GM06990 (cell line): ENCODE results near the gene PTPN6.
A peak's percentile ranks its signal among the peaks of the same experiment; 100 is the strongest.

Source experiments
- DNase-seq: peaks from one replicate; pipeline ENCODE4 v3.0.0-alpha.2; 2011; ENCODE audit not compliant: insufficient read length; ENCODE audit errors: extremely low read depth
- H3K27me3 ChIP-seq: replicated peaks from 2 replicates; pipeline ENCODE4 v1.6.0; 2011; ENCODE audit warnings: low read length; ENCODE audit not compliant: control insufficient read depth, insufficient read depth
- H3K36me3 ChIP-seq: 2 replicates; pipeline ENCODE4 v1.5.1; 2011; ENCODE audit warnings: low read length; ENCODE audit not compliant: control insufficient read depth, insufficient read depth
- H3K4me3 ChIP-seq: replicated peaks from 2 replicates; pipeline ENCODE4 v1.5.1; 2011; ENCODE audit warnings: low read depth, mild to moderate bottlenecking, control low read depth, low read length
- TF ChIP-seq, protein P1 (sequence below): IDR thresholded peaks from 2 replicates; pipeline ENCODE4 v1.5.1; 2011; ENCODE audit warnings: low read length, control low read depth, mild to moderate bottlenecking, inconsistent platforms; ENCODE audit not compliant: insufficient read depth, poor library complexity, severe bottlenecking

PTPN6 gene

DNA sequence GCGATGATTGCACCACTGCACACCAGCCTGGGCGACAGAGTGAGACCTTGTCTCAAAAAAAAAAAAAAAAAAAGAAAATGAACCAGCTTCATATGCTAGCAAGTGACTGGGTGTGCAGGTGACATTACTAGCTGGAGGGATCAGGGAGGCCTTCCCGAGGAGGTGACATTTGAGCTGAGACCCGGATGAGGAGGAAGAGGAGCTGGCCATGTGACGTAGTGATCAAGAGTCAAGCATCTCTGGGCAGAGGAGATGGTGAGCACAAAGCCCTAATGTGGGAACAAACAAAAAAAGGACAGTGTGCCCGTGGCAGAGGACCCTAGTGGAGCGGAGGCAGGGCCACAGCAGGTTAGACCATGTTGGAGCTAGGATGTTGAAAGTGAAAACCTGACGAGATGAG, 3.5 kb upstream of the PTPN6 start:
- H3K27me3 ChIP-seq, result no peaks in the 10 kb centered on the region
- no peak for DNase-seq
- no peak overlapping the region; the same call in 1 of the 2 replicates for H3K4me3 ChIP-seq
- TF ChIP-seq, protein P1, sequence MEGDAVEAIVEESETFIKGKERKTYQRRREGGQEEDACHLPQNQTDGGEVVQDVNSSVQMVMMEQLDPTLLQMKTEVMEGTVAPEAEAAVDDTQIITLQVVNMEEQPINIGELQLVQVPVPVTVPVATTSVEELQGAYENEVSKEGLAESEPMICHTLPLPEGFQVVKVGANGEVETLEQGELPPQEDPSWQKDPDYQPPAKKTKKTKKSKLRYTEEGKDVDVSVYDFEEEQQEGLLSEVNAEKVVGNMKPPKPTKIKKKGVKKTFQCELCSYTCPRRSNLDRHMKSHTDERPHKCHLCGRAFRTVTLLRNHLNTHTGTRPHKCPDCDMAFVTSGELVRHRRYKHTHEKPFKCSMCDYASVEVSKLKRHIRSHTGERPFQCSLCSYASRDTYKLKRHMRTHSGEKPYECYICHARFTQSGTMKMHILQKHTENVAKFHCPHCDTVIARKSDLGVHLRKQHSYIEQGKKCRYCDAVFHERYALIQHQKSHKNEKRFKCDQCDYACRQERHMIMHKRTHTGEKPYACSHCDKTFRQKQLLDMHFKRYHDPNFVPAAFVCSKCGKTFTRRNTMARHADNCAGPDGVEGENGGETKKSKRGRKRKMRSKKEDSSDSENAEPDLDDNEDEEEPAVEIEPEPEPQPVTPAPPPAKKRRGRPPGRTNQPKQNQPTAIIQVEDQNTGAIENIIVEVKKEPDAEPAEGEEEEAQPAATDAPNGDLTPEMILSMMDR, result no peak
- peaks cover 4% of the 10 kb centered on the region for H3K36me3 ChIP-seq

DNA sequence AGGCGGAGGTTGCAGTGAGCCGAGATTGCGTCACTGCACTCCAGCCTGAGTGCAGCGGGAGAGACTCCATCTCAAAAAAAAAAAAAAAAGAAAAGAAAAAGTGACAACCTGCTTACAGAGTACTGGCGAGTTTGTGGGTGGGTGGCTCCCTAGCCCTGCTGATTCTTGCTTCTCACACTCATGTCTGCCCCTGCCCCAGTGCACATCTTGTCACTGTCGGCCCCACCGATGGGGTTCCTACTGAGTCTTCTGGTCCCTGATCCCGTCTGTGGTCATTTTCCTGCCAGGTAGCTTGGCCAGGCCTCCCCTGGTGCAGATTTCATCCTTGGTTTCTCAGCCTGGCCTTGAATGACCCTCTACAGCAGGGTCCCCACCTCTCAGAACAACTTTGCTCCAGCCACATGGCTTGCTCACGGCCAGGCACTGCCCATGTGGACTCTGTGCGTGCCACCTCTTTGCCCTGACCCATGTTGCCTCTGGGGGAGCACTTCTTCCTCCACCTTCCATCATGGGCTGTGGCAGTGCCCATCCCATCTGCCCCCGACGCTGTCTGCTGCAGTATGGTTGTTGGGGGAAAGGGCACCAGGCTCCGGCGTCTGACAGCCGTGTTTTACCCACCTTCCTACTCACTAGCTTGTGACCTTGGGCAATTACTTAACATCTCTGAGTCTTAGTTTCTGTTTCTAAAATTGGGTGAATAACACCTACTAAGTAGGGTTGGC, 2.1 kb upstream of the PTPN6 start:
- no peak for DNase-seq
- Histone ChIP-seq H3K36me3 (peaks cover 9% of the 10 kb centered on the region), H3K27me3 (no peaks in the 10 kb centered on the region), H3K4me3 (peak overlapping the region; percentile 15; the same call in 1 of the 2 replicates)
- TF ChIP-seq, protein P1, result peak; percentile 32

DNA sequence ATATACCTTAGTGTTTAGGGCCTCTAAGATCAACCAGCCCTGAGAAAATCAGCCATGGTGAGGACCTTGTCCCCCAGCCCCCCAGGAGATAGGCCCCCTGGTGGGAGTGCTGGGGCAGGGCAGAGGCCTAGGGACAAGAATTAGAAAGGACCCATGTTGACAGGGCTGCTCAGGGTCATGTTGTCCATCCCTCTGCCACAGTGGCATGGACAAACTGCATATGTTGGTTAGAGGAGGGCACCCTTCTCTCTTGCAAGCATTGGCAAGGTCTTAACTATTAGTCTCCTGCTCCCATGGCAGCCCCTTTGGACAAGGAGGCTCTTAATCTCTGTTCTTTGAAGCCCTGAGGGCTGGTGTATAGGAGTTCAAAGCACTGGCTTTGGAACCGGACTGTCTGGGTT, 755 bp upstream of the PTPN6 start:
- Histone ChIP-seq H3K36me3 (peaks cover 20% of the 10 kb centered on the region), H3K27me3 (no peaks in the 10 kb centered on the region), H3K4me3 (peak overlapping the region; percentile 86)
- no peak for DNase-seq
- TF ChIP-seq, protein P1, result peak; percentile 68

DNA sequence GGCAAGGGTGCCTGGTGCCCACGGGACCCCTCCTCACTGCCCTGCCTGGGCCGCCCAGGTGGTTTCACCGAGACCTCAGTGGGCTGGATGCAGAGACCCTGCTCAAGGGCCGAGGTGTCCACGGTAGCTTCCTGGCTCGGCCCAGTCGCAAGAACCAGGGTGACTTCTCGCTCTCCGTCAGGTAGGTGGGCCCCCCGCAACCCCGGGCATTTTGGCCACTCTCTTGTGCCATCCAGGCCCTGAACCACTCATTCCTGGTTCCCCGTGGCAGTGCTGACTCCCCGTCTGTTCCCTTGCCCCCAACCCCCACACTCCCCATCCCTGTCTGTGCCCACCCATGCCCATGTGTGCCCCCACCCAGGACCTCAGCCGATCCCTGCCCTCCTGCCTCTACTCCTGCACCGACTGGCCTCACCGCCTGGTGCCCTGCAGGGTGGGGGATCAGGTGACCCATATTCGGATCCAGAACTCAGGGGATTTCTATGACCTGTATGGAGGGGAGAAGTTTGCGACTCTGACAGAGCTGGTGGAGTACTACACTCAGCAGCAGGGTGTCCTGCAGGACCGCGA, 480 bp downstream of the PTPN6 start:
- TF ChIP-seq, protein P1, result no peak
- no peak for DNase-seq
- peak overlapping the region; percentile 86 for H3K4me3 ChIP-seq

DNA sequence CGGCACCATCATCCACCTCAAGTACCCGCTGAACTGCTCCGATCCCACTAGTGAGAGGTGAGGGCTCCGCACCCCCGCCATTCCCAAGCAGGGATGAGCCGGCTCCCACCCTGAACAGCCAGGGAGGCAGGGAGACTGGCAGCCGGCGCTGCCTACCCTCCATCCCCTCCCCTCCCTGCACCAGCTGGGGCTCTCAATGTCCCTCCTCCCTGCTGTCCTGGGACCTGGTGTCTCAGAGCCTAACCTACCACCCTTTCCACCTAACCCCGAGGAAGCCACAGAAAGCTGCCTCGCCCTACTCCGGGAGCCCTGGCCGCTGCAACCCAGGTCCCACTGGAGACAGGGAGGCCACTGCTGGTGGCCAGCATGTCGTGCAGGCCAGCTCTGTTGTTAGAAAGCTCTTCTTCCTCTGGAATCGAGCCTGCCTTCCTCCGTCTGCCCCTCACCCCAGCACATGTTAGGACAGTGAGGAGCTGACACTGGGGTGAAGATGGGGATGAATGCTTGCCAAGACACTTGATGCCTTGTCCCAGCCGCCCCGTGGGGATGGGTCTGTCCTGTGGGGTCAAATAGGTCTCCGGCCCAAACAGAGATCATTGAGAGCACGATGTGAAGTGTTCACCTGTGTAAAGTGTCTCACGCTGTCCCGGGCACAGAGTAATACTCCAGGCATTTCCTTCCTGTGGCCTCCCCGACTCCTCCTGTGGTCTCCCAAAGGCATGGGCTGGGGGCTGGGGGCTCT, 1.1 kb downstream of the PTPN6 start:
- TF ChIP-seq, protein P1, result no peak
- DNase-seq, result no peak
- H3K36me3 ChIP-seq, result peaks cover 38% of the 10 kb centered on the region
- no peaks in the 10 kb centered on the region for H3K27me3 ChIP-seq
- peak overlapping the region; percentile 86 for H3K4me3 ChIP-seq

More for the DNA sequence above, 480 bp downstream of the PTPN6 start:
- Histone ChIP-seq H3K36me3 (peaks cover 32% of the 10 kb centered on the region), H3K27me3 (no peaks in the 10 kb centered on the region)
